HEK293 (cell line): Measurements from ENCODE around the gene ABHD8.
A peak's percentile ranks its signal among the peaks of the same experiment; 100 is the strongest.

Experiments
- CTCF ChIA-PET: fragments of 350-600 bp; formaldehyde crosslinking; extraction: SDS; loops from one replicate; lab custom pipeline; 2021; ENCODE audit warnings: antibody characterized with exemption; lab: Yijun Ruan, JAX
- POLR2A ChIA-PET: fragments of 300-600 bp; formaldehyde crosslinking; extraction: SDS; loops from one replicate; lab custom pipeline; 2020; ENCODE audit warnings: antibody characterized with exemption, inconsistent platforms; lab: Yijun Ruan, JAX
- H3K27ac ChIP-seq: fragments of 200-500 bp; sonication (Bioruptor generic); 2 replicates; pipeline ENCODE4 v1.5.1; 2014; ENCODE audit warnings: low read depth, low read length, control low read depth, inconsistent platforms; ENCODE audit errors: extremely low read depth
- H3K36me3 ChIP-seq, 2 experiments: fragments of 200-500 bp in 1 of 2; sonication (Bioruptor generic) in 1 of 2; 1 replicate in 1 of 2; 2 replicates in 1 of 2; pipeline ENCODE4 v1.5.1; 2014 to 2017; ENCODE audit warnings: inconsistent platforms in 2 of 2, low read length in 2 of 2; ENCODE audit not compliant: control insufficient read depth in 2 of 2, insufficient read depth in 1 of 2
- H3K4me1 ChIP-seq: fragments of 200-500 bp; sonication (Bioruptor generic); 2 replicates; pipeline ENCODE4 v1.5.1; 2014; ENCODE audit warnings: mild to moderate bottlenecking, low read length, inconsistent platforms; ENCODE audit not compliant: control insufficient read depth, insufficient read depth
- H3K4me3 ChIP-seq: 2 replicates; pipeline ENCODE4 v1.5.1; 2011; ENCODE audit warnings: low read depth, mild to moderate bottlenecking, control low read depth, low read length, moderate library complexity
- H3K9me3 ChIP-seq: fragments of 200-500 bp; sonication (Bioruptor generic); 2 replicates; pipeline ENCODE4 v1.5.1; 2014; ENCODE audit warnings: low read depth, low read length, inconsistent platforms; ENCODE audit not compliant: control insufficient read depth, insufficient read depth
- BCL11A ChIP-seq: fragments of 450-650 bp; formaldehyde crosslinking; IDR thresholded peaks from 2 replicates; pipeline ENCODE4 v1.5.1; 2016; ENCODE audit warnings: low read depth, missing biosample characterization, missing genetic modification characterization
- GLIS2 ChIP-seq: fragments of 450-650 bp; formaldehyde crosslinking; IDR thresholded peaks from 2 replicates; pipeline ENCODE4 v1.5.1; 2016; ENCODE audit warnings: missing biosample characterization, missing genetic modification characterization
- HOXC10 ChIP-seq: sonication (generic); formaldehyde crosslinking; IDR thresholded peaks from 2 replicates; pipeline ENCODE4 v1.8.1; 2023; ENCODE audit warnings: mild to moderate bottlenecking, missing genetic modification reagents
- IKZF3 ChIP-seq: fragments of 450-650 bp; IDR thresholded peaks from 2 replicates; pipeline ENCODE4 v1.5.0; 2018; ENCODE audit warnings: missing biosample characterization, mild to moderate bottlenecking, missing genetic modification characterization, moderate library complexity
- SCRT2 ChIP-seq: fragments of 450-650 bp; formaldehyde crosslinking; IDR thresholded peaks from 2 replicates; pipeline ENCODE4 v1.5.1; 2016; ENCODE audit warnings: missing biosample characterization, missing genetic modification characterization
- ZBTB8A ChIP-seq: fragments of 450-650 bp; formaldehyde crosslinking; IDR thresholded peaks from 2 replicates; pipeline ENCODE4 v1.5.1; 2016; ENCODE audit warnings: missing biosample characterization, missing genetic modification characterization
- ZIC2 ChIP-seq: fragments of 450-650 bp; formaldehyde crosslinking; IDR thresholded peaks from 2 replicates; pipeline ENCODE4 v1.5.1; 2016; ENCODE audit warnings: missing biosample characterization, missing genetic modification characterization
- ZNF114 ChIP-seq: fragments of 450-650 bp; formaldehyde crosslinking; IDR thresholded peaks from 2 replicates; pipeline ENCODE4 v1.5.0; 2017; ENCODE audit warnings: missing biosample characterization, missing genetic modification characterization
- ZNF302 ChIP-seq: fragments of 450-650 bp; formaldehyde crosslinking; IDR thresholded peaks from 2 replicates; pipeline ENCODE4 v1.5.1; 2016; ENCODE audit warnings: missing biosample characterization, missing genetic modification characterization, low read depth
- ZNF350 ChIP-seq: fragments of 450-650 bp; formaldehyde crosslinking; IDR thresholded peaks from 2 replicates; pipeline ENCODE4 v1.5.0; 2017; ENCODE audit warnings: missing biosample characterization, mild to moderate bottlenecking, missing genetic modification characterization
- ZNF394 ChIP-seq: fragments of 450-650 bp; formaldehyde crosslinking; IDR thresholded peaks from 2 replicates; pipeline ENCODE4 v1.5.1; 2016; ENCODE audit warnings: missing biosample characterization, missing genetic modification characterization, mild to moderate bottlenecking, moderate library complexity, borderline replicate concordance
- ZNF423 ChIP-seq: fragments of 450-650 bp; formaldehyde crosslinking; IDR thresholded peaks from 2 replicates; pipeline ENCODE4 v1.5.1; 2016; ENCODE audit warnings: missing biosample characterization, missing genetic modification characterization
- ZNF561 ChIP-seq: fragments of 450-650 bp; IDR thresholded peaks from 2 replicates; pipeline ENCODE4 v1.5.1; 2018; ENCODE audit warnings: missing biosample characterization, missing genetic modification characterization, borderline replicate concordance
- ZNF670 ChIP-seq: fragments of 450-650 bp; formaldehyde crosslinking; IDR thresholded peaks from 2 replicates; pipeline ENCODE4 v1.5.1; 2016; ENCODE audit warnings: missing biosample characterization, missing genetic modification characterization, low read depth
- ZNF677 ChIP-seq: fragments of 450-650 bp; IDR thresholded peaks from 2 replicates; pipeline ENCODE4 v1.5.0; 2018; ENCODE audit warnings: missing biosample characterization, mild to moderate bottlenecking, missing genetic modification characterization, moderate library complexity
- ZNF701 ChIP-seq: fragments of 450-650 bp; formaldehyde crosslinking; IDR thresholded peaks from 2 replicates; pipeline ENCODE4 v1.5.1; 2016; ENCODE audit warnings: missing biosample characterization, missing genetic modification characterization
- ZNF747 ChIP-seq: fragments of 450-650 bp; formaldehyde crosslinking; IDR thresholded peaks from 2 replicates; pipeline ENCODE4 v1.5.1; 2016; ENCODE audit warnings: missing biosample characterization, missing genetic modification characterization
- ZXDB ChIP-seq: fragments of 450-650 bp; formaldehyde crosslinking; IDR thresholded peaks from 2 replicates; pipeline ENCODE4 v1.5.1; 2016; ENCODE audit warnings: missing biosample characterization, missing genetic modification characterization
- TF ChIP-seq, protein P1 (sequence below): fragments of 450-650 bp; formaldehyde crosslinking; IDR thresholded peaks from 2 replicates; pipeline ENCODE4 v1.5.1; 2016; ENCODE audit warnings: missing biosample characterization, missing genetic modification characterization
- TF ChIP-seq, protein P2 (sequence below): fragments of 450-650 bp; formaldehyde crosslinking; IDR thresholded peaks from 2 replicates; pipeline ENCODE4 v1.5.1; 2016; ENCODE audit warnings: missing biosample characterization, missing genetic modification characterization
- TF ChIP-seq, protein P3 (sequence below): fragments of 450-650 bp; formaldehyde crosslinking; IDR thresholded peaks from 2 replicates; pipeline ENCODE4 v1.5.1; 2016; ENCODE audit warnings: missing biosample characterization, missing genetic modification characterization
- TF ChIP-seq, protein P4 (sequence below): fragments of 450-650 bp; formaldehyde crosslinking; IDR thresholded peaks from 2 replicates; pipeline ENCODE4 v1.5.1; 2016; ENCODE audit warnings: missing biosample characterization, missing genetic modification characterization, borderline replicate concordance

The ABHD8 gene

DNA sequence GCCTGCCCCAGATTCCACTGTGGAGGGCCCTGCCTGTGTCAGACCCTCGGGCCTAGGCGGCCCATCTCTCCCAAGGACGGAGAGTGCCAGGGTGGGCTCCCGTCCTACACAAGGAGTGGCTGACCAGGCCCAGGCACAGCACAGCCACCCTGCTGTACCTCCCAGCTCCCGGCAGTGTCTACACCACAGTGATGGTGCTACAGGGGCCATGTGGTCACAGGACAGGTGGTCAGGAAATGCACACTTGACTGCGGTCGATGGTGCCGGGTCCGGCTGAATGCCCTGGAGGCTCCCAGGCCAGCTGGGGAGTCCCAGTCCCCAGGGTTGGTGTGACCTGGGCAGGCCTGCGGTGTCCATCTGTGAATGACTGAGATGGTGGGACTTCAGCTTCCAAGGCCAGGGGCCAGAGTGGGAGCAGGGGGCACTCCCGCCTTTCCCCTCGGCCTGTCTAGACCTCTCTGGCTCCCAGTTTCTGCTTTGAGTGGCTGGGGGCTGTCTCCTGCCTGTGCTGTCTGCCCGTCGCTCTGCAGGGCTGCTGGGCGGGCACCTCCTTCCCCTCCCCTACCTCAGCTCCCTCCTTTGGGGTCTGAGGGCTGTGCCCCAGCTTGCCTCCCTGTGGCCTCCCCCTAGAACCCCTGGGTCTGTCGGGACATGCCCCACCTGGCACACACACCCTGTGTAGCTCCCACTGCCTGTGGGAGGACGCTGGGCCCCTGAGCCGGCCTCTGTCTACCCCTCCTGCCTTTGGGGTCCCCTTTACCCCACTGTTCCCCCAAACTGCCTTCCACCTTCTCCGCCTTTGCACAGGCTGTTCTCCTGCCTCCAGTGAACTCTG lies 18.6 kb upstream of the ABHD8 start:
- Histone ChIP-seq H3K4me1 (no peaks in the 10 kb centered on the region), H3K4me3 (no peak overlapping the region), H3K36me3 (peaks cover 0 to 38% of the 10 kb centered on the region in 2 experiments; a peak in 2 of 3 replicates), H3K9me3 (no peaks in the 10 kb centered on the region), H3K27ac (no peak overlapping the region)
- no peak for TF ChIP-seq ZXDB (tag by site-specific recombination)
- peak; percentile 47 for TF ChIP-seq GLIS2 (tag by site-specific recombination)
- ChIA-PET POLR2A (interaction anchor here (0.7 to 2.2 kb wide), 3 partner anchors 8 to 12 kb away, joined by 3 to 8 read pairs (median 5); partner anchors contain the start of gene DDA1), CTCF (interaction anchor here (0.6 to 0.7 kb wide), 2 partner anchors 21 to 55 kb away, joined by 3 to 6 read pairs; no protein-coding TSS in a partner anchor)

DNA sequence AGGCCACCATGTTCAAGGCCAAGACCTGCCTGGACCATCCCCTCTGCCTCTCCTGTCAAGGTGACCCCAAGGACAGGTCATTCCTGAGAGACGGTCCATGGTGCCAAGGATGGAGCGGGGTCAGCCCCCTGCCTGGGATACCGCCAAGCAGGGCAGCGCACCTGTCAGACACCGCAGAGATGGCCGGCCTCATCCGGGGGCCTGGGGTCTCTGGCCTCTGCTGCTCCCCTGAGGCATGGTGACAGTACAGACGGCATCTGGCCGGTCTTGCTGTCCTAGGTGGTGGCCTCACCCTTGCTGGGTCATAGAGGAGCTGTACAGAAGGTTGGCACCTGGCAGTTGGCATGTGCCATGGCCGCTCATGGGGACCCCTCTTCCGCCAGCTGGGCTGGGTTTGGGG lies 17.2 kb upstream of the ABHD8 start:
- CTCF ChIA-PET: interaction anchor here (0.6 to 1.0 kb wide), 4 partner anchors 12 to 129 kb away, joined by 4 to 7 read pairs (median 4); no protein-coding TSS in a partner anchor
- H3K36me3 ChIP-seq: peaks cover 0 to 46% of the 10 kb centered on the region in 2 experiments; a peak in 2 of 3 replicates
- no peak overlapping the region for H3K4me3 ChIP-seq
- no peaks in the 10 kb centered on the region for H3K9me3 ChIP-seq
- H3K27ac ChIP-seq: no peak overlapping the region
- TF ChIP-seq, protein P1, sequence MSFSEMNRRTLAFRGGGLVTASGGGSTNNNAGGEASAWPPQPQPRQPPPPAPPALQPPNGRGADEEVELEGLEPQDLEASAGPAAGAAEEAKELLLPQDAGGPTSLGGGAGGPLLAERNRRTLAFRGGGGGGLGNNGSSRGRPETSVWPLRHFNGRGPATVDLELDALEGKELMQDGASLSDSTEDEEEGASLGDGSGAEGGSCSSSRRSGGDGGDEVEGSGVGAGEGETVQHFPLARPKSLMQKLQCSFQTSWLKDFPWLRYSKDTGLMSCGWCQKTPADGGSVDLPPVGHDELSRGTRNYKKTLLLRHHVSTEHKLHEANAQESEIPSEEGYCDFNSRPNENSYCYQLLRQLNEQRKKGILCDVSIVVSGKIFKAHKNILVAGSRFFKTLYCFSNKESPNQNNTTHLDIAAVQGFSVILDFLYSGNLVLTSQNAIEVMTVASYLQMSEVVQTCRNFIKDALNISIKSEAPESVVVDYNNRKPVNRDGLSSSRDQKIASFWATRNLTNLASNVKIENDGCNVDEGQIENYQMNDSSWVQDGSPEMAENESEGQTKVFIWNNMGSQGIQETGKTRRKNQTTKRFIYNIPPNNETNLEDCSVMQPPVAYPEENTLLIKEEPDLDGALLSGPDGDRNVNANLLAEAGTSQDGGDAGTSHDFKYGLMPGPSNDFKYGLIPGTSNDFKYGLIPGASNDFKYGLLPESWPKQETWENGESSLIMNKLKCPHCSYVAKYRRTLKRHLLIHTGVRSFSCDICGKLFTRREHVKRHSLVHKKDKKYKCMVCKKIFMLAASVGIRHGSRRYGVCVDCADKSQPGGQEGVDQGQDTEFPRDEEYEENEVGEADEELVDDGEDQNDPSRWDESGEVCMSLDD: no peak
- TF ChIP-seq BCL11A (tag by site-specific recombination) (no peak), HOXC10 (CRISPR knock-in tag) (no peak), IKZF3 (no peak), ZIC2 (tag by site-specific recombination) (no peak), ZNF394 (tag by site-specific recombination) (no peak), ZNF302 (tag by site-specific recombination) (no peak), SCRT2 (no peak), ZNF670 (no peak), ZNF350 (tag by site-specific recombination) (no peak), ZBTB8A (no peak), ZNF747 (tag by site-specific recombination) (no peak), ZNF561 (no peak), ZNF677 (tag by site-specific recombination) (no peak), ZNF114 (tag by site-specific recombination) (no peak), ZNF423 (tag by site-specific recombination) (no peak), ZNF701 (tag by site-specific recombination) (no peak)
- TF ChIP-seq, protein P2, sequence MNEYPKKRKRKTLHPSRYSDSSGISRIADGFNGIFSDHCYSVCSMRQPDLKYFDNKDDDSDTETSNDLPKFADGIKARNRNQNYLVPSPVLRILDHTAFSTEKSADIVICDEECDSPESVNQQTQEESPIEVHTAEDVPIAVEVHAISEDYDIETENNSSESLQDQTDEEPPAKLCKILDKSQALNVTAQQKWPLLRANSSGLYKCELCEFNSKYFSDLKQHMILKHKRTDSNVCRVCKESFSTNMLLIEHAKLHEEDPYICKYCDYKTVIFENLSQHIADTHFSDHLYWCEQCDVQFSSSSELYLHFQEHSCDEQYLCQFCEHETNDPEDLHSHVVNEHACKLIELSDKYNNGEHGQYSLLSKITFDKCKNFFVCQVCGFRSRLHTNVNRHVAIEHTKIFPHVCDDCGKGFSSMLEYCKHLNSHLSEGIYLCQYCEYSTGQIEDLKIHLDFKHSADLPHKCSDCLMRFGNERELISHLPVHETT (tag by site-specific recombination): no peak
- TF ChIP-seq, protein P3, sequence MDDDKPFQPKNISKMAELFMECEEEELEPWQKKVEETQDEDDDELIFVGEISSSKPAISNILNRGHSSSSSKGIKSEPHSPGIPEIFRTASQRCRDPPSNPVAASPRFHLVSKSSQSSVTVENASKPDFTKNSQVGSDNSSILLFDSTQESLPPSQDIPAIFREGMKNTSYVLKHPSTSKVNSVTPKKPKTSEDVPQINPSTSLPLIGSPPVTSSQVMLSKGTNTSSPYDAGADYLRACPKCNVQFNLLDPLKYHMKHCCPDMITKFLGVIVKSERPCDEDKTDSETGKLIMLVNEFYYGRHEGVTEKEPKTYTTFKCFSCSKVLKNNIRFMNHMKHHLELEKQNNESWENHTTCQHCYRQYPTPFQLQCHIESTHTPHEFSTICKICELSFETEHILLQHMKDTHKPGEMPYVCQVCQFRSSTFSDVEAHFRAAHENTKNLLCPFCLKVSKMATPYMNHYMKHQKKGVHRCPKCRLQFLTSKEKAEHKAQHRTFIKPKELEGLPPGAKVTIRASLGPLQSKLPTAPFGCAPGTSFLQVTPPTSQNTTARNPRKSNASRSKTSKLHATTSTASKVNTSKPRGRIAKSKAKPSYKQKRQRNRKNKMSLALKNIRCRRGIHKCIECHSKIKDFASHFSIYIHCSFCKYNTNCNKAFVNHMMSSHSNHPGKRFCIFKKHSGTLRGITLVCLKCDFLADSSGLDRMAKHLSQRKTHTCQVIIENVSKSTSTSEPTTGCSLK: no peak
- TF ChIP-seq, protein P4, sequence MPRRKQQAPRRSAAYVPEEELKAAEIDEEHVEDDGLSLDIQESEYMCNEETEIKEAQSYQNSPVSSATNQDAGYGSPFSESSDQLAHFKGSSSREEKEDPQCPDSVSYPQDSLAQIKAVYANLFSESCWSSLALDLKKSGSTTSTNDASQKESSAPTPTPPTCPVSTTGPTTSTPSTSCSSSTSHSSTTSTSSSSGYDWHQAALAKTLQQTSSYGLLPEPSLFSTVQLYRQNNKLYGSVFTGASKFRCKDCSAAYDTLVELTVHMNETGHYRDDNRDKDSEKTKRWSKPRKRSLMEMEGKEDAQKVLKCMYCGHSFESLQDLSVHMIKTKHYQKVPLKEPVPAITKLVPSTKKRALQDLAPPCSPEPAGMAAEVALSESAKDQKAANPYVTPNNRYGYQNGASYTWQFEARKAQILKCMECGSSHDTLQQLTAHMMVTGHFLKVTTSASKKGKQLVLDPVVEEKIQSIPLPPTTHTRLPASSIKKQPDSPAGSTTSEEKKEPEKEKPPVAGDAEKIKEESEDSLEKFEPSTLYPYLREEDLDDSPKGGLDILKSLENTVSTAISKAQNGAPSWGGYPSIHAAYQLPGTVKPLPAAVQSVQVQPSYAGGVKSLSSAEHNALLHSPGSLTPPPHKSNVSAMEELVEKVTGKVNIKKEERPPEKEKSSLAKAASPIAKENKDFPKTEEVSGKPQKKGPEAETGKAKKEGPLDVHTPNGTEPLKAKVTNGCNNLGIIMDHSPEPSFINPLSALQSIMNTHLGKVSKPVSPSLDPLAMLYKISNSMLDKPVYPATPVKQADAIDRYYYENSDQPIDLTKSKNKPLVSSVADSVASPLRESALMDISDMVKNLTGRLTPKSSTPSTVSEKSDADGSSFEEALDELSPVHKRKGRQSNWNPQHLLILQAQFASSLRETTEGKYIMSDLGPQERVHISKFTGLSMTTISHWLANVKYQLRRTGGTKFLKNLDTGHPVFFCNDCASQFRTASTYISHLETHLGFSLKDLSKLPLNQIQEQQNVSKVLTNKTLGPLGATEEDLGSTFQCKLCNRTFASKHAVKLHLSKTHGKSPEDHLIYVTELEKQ (tag by site-specific recombination): no peak
- TF ChIP-seq, all 188 proteins: peak for 0
- no peaks in the 10 kb centered on the region for H3K4me1 ChIP-seq
- POLR2A ChIA-PET: interaction anchor here (1.5 to 2.2 kb wide), 2 partner anchors 10 to 11 kb away, joined by 5 to 8 read pairs; partner anchors contain the start of gene DDA1
